ES-I3 (cell line): ENCODE data around the gene LSM14B.

ENCODE experiments used
- H3K36me3 ChIP-seq: 2 replicates; pipeline ENCODE4 v1.6.1; 2013; ENCODE audit warnings: mild to moderate bottlenecking, low read length, control low read depth, moderate library complexity; ENCODE audit not compliant: insufficient read depth
- H3K4me1 ChIP-seq: 2 replicates; pipeline ENCODE4 v1.6.1; 2013; ENCODE audit warnings: mild to moderate bottlenecking, control low read depth, low read length; ENCODE audit not compliant: insufficient read depth
- H3K9ac ChIP-seq: 2 replicates; pipeline ENCODE4 v1.6.1; 2013; ENCODE audit warnings: low read depth, mild to moderate bottlenecking, low read length, moderate library complexity
- H3K9me3 ChIP-seq: 2 replicates; pipeline ENCODE4 v1.6.1; 2013; ENCODE audit warnings: mild to moderate bottlenecking, low read length, moderate library complexity; ENCODE audit not compliant: control insufficient read depth, insufficient read depth

The LSM14B gene

DNA sequence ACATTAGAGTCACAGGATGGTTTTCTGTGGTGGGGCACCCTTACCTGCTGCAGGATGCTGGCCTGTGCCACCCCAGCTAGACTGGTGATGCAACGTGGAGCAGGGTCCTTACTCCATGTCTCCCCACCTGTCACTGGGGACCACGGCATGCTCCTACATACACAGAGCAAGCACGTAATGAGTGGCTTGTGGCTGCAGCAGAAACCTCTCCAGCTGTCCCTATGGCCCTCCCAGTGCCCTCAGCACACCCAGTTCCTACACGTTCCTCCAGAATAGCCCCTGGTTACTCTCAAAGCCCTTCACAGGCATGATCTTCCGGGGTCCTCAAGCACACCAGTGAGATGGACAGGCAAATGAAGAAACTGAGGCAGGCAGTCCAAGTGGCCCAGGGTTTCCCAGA is 3.2 kb upstream of the LSM14B start:
- no peaks in the 10 kb centered on the region for H3K9me3 ChIP-seq
- no peaks in the 10 kb centered on the region for H3K36me3 ChIP-seq
- H3K9ac ChIP-seq, result no peak overlapping the region
- peaks cover 9% of the 10 kb centered on the region for H3K4me1 ChIP-seq

- H3K9me3 ChIP-seq, result no peaks in the 10 kb centered on the region
- peaks cover 6% of the 10 kb centered on the region; the same call in 1 of the 2 replicates for H3K36me3 ChIP-seq
- peaks cover 9% of the 10 kb centered on the region for H3K4me1 ChIP-seq
- H3K9ac ChIP-seq, result no peak overlapping the region
These were observed 2.5 kb upstream of the LSM14B start for GRCh38 chr20:62119591-62120364.

GRCh38 chr20:62120365-62120762 is 1.9 kb upstream of the LSM14B start:
- H3K9ac ChIP-seq, result no peak overlapping the region
- peaks cover 9% of the 10 kb centered on the region for H3K4me1 ChIP-seq

DNA sequence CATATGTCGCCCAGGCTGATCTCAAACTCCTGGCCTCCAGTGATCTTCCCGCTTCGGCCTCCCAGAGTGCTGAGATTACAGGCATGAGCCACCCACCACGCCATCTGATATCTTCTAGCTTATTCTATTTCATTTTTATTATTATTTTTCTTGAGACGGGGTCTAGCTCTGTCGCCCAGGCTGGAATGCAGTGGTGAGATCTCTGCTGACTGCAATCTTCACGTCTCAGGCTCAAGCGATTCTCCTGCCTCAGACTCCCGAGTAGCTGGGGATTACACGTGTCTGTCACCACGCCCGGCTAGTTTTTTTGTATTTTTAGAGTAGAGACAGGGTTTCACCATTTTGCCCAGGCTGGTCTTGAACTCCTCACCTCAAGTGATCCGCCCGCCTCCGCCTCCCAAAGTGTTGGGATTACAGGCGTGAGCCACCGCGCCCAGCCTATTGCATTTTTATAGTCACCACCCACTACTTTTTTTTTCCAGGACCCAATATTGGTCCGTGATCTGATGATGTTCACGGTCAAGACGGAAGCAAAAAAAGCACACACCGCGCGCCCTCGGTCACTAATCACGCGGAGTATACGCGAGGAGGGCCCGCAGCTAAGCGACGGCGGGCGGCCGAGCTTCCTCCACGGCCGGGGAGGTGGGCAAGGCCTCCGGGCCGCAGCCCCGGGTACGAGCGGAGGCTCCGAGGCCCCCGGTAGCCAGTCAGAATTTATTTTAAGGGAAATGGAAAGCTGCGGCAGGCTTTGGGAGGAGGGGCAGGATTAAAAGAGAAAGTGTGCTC is 1.1 kb upstream of the LSM14B start:
- Histone ChIP-seq H3K9ac (peak overlapping the region; percentile 74), H3K9me3 (no peaks in the 10 kb centered on the region), H3K4me1 (peaks cover 9% of the 10 kb centered on the region), H3K36me3 (peaks cover 8% of the 10 kb centered on the region)

More at GRCh38 chr20:62120365-62120762, 1.9 kb upstream of the LSM14B start:
- Histone ChIP-seq H3K36me3 (peaks cover 6% of the 10 kb centered on the region; the same call in 1 of the 2 replicates), H3K9me3 (no peaks in the 10 kb centered on the region)

GRCh38 chr20:62122654-62123449 is 577 bp downstream of the LSM14B start:
- Histone ChIP-seq H3K36me3 (peaks cover 21% of the 10 kb centered on the region), H3K9ac (peak overlapping the region; percentile 72), H3K4me1 (peaks cover 4% of the 10 kb centered on the region; the same call in 1 of the 2 replicates), H3K9me3 (no peaks in the 10 kb centered on the region)

DNA sequence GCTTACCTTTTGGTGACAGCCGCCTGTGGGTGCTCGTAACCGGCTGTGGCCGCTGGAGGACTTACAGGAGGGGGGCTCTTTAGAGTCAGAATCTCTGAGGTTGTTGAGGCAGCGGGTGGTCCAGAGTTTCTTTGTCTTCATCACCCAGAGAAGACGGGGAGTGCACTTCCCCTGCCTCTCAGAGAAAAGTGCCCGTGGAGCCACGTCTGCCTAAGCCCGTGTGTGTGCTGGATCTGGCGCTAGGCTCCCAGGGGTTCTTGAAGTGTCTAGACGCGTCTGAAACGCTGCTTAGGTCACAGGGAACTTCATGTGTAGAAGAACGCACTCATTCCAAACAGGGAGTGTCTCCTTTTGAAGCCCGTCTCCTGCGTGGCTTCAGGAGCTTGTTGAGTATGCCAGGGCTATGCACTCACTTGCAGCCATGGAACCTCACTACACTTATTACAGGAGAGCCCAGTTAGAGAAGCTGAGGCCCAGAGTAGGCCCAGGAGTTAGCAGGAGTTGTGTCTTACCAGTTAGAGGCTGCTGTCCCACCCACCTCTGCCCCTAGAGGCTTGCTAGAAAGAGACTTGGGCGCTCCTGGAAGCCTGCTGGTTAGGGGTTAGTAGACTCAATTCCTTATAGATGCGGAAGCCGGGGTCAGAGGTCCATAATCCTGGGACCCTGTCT is 1.3 kb downstream of the LSM14B start:
- H3K9ac ChIP-seq, result peak overlapping the region; percentile 72
- H3K4me1 ChIP-seq, result peaks cover 4% of the 10 kb centered on the region; the same call in 1 of the 2 replicates
- H3K36me3 ChIP-seq, result peaks cover 28% of the 10 kb centered on the region
- no peaks in the 10 kb centered on the region for H3K9me3 ChIP-seq

DNA sequence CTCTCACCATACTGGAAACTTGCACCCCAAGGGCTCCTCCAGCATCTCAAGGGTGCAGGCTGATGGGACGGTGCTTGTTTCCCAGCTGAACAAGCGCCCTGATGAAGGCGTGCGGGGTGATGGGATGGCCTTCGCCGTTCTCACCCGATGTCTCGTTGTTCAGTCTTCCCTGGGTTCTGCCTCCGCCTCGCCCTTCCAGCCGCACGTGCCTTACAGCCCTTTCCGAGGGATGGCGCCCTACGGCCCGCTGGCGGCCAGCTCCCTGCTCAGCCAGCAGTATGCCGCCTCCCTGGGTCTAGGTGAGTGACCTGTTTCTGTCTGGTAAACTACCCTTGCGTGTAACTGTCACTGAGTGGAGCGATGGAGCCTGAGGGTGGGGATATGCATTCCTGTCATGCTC is 3.9 kb downstream of the LSM14B start:
- Histone ChIP-seq H3K9me3 (no peaks in the 10 kb centered on the region), H3K9ac (no peak overlapping the region), H3K4me1 (no peaks in the 10 kb centered on the region; the same call in 1 of the 2 replicates), H3K36me3 (peaks cover 43% of the 10 kb centered on the region)

- no peak overlapping the region for H3K9ac ChIP-seq
- no peaks in the 10 kb centered on the region for H3K9me3 ChIP-seq
- no peaks in the 10 kb centered on the region; the same call in 1 of the 2 replicates for H3K4me1 ChIP-seq
- H3K36me3 ChIP-seq, result peaks cover 49% of the 10 kb centered on the region
These were observed 5.5 kb downstream of the LSM14B start for GRCh38 chr20:62127799-62128198.

GRCh38 chr20:62128502-62128901 is 6.2 kb downstream of the LSM14B start:
- H3K9ac ChIP-seq, result no peak overlapping the region
- no peaks in the 10 kb centered on the region; the same call in 1 of the 2 replicates for H3K4me1 ChIP-seq
- no peaks in the 10 kb centered on the region for H3K9me3 ChIP-seq
- peaks cover 49% of the 10 kb centered on the region for H3K36me3 ChIP-seq

DNA sequence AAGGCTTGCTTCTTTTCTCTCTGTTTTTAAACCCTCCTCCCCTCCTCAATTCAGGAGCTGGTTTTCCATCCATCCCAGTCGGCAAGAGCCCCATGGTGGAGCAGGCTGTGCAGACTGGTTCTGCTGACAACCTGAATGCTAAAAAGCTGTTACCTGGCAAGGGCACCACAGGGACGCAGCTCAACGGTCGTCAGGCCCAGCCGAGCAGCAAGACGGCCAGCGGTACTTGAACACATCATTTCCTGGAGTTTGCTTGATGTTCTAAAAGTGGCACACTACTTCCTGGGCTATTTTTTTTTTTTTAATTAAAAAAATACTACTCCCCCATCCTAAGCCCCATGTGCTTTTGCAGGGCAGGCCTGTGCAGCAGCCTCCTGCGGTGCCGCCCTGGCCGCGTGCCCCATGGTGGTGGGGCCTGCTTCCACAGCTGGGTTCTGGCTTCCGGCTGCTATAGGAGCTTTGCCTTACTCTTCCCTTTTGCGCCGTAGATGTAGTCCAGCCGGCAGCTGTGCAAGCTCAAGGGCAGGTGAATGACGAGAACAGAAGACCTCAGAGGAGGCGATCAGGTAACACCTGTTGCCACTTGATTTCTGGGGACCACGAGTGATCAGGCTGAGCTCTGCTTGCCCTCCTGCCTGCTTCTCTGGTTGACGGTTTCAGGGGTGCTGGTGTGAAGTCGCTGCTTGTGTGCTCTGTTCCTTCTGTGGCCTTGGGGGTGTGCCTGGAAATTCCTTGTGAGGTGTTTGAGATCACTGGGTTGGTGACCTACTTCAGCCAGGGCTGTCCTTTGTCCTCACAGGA is 7.7 kb downstream of the LSM14B start:
- Histone ChIP-seq H3K9me3 (no peaks in the 10 kb centered on the region), H3K4me1 (no peaks in the 10 kb centered on the region), H3K36me3 (peaks cover 51% of the 10 kb centered on the region), H3K9ac (no peak overlapping the region)

DNA sequence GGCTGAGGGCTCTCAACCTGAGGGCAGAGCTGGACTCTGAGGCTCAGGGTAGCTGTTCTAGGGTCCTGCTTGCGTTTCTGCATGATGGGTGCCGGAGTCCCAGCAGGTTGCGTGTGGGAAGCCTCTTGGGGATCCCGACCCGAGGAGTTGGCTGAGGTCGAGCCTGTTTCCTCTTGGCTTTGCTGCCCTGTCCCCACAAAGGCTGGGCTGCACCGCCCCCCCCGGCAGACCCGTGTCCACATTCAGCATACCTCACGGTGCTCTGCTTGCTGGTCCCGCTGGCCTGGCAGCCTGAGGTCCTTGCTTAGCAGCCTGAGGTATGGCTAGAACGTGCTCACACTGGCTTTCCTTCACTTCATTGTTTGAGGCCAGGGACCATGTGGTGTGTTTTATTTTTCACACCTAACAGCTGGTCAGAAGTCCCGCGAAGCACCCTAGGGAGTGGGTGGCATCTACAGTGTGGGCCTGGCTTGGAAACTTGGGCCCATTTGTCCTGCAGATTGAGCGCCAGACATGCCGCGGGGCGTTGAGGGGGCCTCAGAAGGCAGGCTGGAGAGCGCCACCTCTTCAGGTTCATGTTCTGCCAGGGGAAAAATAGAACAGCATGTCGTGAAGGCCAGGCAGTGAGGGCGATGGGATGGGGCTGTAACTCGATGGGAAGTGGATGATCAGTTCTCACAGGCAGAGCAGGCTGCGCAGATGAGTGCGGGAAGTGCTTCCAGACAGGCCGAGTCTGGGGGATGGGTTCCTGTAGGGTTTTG is 9.5 kb downstream of the LSM14B start:
- no peak overlapping the region for H3K9ac ChIP-seq
- H3K36me3 ChIP-seq, result peaks cover 56% of the 10 kb centered on the region
- H3K4me1 ChIP-seq, result no peaks in the 10 kb centered on the region
- no peaks in the 10 kb centered on the region for H3K9me3 ChIP-seq

DNA sequence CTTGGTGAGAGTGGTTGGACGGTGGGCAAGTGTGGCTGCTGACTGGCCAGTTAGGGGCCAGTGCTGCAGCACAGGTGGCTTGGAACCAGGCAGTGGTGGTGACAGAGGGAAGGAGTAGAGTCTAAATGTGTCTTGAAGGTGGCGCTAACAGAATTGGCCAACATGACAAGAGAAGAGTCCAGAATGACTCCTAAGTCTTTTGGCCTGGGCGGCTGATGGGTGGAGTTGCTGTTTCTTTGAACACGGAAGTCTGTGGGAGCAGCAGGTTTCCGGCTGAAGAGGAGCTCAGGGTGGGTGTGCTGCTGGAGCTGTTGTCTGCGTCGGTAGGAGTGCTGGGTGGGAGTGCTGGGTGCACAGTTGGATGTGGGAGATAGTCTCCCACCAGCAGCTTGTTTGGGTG is 10.1 kb downstream of the LSM14B start:
- no peaks in the 10 kb centered on the region for H3K4me1 ChIP-seq

More for the DNA sequence above, 10.1 kb downstream of the LSM14B start:
- H3K36me3 ChIP-seq, result peaks cover 52% of the 10 kb centered on the region
- H3K9ac ChIP-seq, result no peak overlapping the region
- no peaks in the 10 kb centered on the region for H3K9me3 ChIP-seq
